HG03025 (cell line): Measurements from ENCODE around the gene MAPT.

ENCODE experiments used
- ATAC-seq: cut with Tn5 transposase; IDR thresholded peaks from one replicate; pipeline ENCODE4 v1.9.1; 2021; ENCODE audit warnings: mild to moderate bottlenecking, moderate library complexity; ENCODE audit not compliant: unreplicated experiment, low FRiP score

Gene MAPT

GRCh38 chr17:45894022-45894784 is at the start of gene MAPT:
Gene MAPT, plus strand, starts transcription at chr17:45894554. Its CDS starts 67,784 bp downstream, at chr17:45962338.
- ATAC-seq, result no peak

GRCh38 chr17:45844695-45845375 is 49.5 kb upstream of the MAPT start, which contains the start of gene SPPL2C:
Gene SPPL2C, plus strand, starts transcription at chr17:45844881. Its CDS starts 26 bp downstream, at chr17:45844907.
- ATAC-seq, result no peak

GRCh38 chr17:45845376-45846185 is 48.8 kb upstream of the MAPT start:
- no peak for ATAC-seq

GRCh38 chr17:45846223-45846622 is 48.1 kb upstream of the MAPT start:
- no peak for ATAC-seq

GRCh38 chr17:45846646-45847045 is 47.7 kb upstream of the MAPT start:
- no peak for ATAC-seq

- ATAC-seq, result no peak
Observed at GRCh38 chr17:45847101-45847500, 47.3 kb upstream of the MAPT start.

GRCh38 chr17:45847747-45848146 is 46.6 kb upstream of the MAPT start:
- ATAC-seq, result no peak

GRCh38 chr17:45848405-45848804 is 45.9 kb upstream of the MAPT start:
- no peak for ATAC-seq

GRCh38 chr17:45848868-45849535 is 45.4 kb upstream of the MAPT start:
- no peak for ATAC-seq

GRCh38 chr17:45849536-45849990 is 44.8 kb upstream of the MAPT start:
- no peak for ATAC-seq

- ATAC-seq, result no peak
Observed at GRCh38 chr17:45850011-45850410, 44.3 kb upstream of the MAPT start.

- ATAC-seq, result no peak
Observed at GRCh38 chr17:45850468-45850867, 43.9 kb upstream of the MAPT start.

- ATAC-seq, result no peak
Observed at GRCh38 chr17:45851022-45851421, 43.3 kb upstream of the MAPT start.

- ATAC-seq, result no peak
Observed at GRCh38 chr17:45851464-45851863, 42.9 kb upstream of the MAPT start.

GRCh38 chr17:45851873-45852272 is 42.5 kb upstream of the MAPT start:
- no peak for ATAC-seq

GRCh38 chr17:45852535-45853297 is 41.6 kb upstream of the MAPT start:
- no peak for ATAC-seq

- ATAC-seq, result no peak
Observed at GRCh38 chr17:45854209-45854608, 40.1 kb upstream of the MAPT start.

- no peak for ATAC-seq
Observed at GRCh38 chr17:45855691-45856336, 38.5 kb upstream of the MAPT start.
